Inflammatory macrophage treated with lipopolysaccharide for 1 hour (primary cell): Measurements from ENCODE around the gene EFCAB7.
A peak's percentile ranks its signal among the peaks of the same experiment; 100 is the strongest.

Experiments
- DNase-seq, 2 donors: peaks; one replicate each; pipeline ENCODE4 v3.0.0-alpha.2; 2020 to 2022

Gene EFCAB7, protein sequence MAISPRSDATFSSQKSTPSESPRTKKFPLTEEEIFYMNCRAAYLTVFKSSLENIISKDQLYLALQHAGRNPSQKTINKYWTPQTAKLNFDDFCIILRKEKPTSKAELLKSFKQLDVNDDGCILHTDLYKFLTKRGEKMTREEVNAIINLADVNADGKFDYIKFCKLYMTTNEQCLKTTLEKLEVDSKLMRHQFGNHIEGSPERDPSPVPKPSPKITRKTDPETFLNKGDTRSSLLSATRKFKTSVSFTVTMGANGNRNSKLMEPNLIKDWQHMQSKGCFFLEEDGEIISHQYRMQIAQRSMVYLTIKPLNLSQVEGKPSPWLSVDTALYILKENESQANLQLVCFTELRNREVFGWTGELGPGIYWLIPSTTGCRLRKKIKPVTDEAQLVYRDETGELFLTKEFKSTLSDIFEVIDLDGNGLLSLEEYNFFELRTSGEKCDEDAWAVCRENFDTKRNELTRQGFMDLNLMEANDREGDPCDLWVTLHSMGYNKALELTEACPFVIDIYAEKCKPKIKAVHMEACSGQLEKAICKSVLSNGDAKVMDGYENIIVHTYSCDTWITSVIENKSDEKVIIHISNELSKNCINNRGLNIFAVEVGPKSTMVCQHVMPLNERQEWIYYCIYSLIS

DNA sequence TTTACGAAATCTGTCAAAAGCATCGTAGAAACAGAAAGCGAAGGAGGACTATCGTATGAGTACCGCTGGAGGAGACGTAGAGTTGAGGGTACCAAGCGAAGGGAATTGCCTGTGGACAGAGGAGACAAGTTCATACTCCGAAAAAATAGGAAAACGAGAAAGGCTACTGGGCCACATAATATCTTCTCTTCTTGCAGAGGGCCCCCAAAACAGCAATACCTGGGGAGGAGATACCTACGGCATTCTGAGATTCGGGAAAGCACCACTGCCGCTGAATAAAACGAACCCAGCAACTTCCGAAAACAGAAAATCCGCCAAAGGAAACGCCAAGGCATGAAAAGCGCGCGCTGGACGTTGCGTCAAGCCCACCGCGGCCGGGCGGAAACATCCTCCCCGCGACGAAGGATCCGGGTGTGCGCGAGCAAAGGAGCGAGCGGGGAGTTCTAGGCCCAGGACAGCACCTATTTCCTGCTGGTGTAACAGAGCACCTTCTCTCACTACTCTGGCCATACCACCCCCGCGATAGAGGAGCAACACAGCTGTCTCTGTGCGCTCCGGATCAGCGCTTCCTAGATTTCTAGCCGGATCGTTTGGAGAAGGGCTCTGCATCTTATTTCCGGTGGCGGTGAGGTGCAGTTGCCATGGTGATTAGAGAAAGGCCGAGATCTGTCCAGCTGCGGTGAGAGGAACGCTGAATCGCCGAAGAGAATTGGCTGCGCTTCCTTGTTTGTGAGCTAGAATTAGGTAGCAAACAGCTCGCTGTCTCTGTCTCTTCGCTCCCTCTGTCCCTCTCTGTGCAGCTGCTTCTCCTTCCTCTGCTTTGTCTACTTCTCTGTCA, at the start of gene EFCAB7, which contains the start of gene ITGB3BP:
Gene EFCAB7, plus strand, starts transcription at position 635 of the 838 bp plus-strand sequence. CDS start 2,048 bp downstream, outside the sequence.
Gene ITGB3BP, minus strand, starts transcription at position 335 of the 838 bp plus-strand sequence. Its CDS starts 92 bp downstream, at position 243.
- peak; percentile 86 for DNase-seq

DNA sequence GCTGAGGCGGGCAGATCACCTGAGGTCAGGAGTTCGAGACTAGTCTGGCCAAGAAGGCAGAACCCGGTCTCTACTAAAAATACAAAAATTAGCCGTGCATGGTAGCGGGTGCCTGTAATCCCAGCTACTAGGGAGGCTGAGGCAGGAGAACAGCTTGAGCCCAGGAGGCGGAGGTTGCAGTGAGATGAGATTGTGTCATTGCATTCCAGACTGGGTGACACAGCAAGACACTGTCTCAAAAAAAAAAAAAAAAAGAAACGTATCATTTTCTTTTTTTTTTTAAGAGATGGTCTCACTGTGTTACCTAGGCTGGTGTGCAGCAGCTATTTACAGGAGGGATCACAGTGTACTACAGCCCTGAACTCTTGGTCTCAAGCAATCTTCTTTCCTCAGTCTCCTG, 47.6 kb upstream of the EFCAB7 start:
- no peak for DNase-seq

DNA sequence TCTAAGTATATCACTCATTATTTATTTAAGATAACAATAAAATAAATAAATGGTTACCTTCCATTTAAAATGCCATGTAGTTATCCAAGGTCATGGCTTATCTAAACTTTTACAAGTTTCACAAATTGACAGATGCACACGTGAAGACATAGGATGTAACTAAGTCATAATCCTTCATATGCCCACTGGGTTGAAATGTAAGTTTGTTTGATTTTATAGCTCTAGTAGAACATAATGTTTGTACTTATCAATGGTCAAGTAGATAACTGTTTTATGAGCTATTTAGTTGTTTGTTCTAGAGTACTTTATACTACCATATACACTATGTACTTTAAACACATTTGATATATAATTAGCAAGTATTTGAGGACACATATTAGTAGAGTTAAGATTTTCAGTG, 43.3 kb upstream of the EFCAB7 start:
- no peak for DNase-seq

DNA sequence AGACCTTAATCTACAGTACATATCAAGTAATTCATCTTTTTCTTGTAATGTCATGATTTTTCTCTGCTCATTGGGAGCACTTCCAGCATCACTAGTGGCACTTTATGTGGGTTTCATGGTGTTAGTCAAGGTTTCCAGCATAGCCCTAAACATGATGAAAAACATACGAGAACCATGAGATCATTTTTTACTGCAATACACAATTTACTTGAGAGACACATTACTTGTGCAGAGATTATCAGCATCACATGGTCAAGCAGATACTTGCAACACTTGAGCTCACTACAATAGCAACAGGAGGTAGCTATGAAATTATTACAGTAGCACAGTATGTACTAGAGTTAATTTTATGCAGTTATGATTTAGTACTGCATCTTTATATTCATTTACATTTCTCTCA, 36.7 kb upstream of the EFCAB7 start:
- DNase-seq, result no peak

DNA sequence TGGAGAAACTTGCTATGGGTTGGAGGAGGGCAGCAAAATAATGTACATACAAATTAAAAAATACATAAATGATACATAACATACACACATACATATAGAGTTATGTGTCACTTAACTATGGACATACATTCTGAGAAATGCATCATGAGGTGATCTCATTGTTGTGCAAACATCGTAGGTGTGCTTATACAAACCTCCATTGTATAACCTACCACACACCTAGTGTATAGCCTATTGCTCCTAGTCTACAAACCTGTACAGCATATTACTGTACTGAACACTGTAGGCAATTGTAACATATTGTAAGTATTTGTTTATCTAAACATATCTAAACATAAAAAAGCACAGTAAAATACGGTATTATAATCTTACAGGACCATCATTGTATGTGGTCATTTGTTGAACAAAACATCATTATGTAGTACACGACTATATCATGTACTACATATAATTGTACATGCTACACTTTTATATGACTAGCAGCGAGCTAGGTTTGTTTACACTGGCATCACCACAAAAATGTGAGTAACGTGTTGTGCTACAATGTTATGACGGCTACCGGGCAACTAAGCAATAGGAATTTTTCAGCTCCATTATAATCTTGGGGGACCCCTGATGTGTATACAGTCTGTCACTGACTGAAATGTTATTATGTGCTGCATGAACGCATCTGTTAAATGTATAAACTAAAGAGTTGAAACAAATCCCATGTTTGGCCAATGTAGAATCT, 35.8 kb upstream of the EFCAB7 start:
- no peak for DNase-seq

DNA sequence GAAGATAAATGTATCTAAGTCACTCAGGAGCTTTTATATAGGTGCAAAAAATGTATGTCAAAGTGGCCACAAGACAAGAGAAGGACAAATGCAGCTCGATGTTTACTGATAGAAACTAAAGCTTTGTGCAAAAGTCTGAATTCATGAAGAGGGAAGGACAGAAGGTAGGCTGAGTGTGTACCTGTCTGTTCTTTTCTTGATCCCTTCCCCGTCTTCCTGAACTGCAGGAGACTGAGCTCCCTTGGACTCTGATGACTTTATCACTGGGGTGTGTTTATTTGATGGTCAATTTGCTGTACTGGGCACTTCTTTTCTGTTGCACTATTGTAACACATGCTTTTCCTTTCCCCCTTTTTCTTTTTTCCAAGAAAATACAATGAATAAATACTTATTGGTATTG, 25.7 kb upstream of the EFCAB7 start:
- DNase-seq, result no peak

DNA sequence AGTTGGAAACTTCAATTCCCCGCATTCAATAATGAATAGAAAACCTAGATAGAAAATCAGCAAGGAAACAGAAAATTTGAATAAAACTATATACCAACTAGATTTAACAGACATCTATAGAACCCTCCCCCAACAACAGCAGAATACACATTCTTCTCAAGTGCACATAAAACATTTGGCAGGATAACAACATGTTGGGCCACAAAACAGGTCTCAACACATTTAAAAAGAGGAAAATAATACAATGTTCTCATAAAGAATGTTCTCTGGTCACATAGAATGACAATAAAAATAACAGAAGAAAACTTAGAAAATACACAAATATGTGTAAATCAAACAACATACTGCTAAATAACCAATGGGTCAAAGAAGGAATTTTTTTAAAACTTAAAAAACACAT, 25.2 kb upstream of the EFCAB7 start:
- DNase-seq, result no peak

DNA sequence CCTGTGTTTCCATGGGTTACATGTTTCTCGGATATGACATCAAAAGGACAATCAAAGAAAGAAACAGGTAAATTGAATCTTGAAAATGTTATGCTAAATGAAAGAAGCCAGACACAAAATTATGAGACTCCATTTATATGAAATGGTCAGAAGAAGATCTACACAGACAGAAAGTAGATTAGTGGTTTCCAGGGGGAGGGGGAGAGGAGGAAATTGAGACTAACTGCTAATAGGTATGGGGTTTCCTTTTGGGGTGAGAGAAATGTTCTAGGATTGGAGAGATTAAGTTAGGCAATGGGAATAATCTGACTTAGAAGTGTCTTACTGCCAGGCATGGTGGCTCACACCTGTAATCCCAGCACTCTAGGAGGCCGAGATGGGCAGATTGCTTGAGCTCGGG, 22.1 kb upstream of the EFCAB7 start:
- DNase-seq, result no peak

DNA sequence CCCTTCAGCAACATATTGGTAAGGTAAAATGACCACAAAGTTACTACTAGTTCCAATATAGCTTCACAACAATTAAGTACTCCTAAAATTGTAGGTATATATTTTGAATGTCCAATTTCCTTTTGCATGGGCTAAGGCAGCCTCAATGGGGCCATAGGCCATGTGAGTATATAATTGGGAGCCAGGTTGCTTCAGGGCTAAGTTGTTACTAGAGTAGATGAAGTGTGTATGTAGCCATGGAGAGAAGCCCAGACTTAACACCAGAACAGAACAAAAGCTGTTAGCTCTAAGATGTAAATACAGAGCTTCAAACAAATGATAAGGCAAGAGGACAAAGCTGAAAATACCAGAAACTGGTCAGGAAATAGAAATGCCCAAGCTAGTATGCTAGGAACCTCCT, 16.5 kb upstream of the EFCAB7 start:
- no peak for DNase-seq

DNA sequence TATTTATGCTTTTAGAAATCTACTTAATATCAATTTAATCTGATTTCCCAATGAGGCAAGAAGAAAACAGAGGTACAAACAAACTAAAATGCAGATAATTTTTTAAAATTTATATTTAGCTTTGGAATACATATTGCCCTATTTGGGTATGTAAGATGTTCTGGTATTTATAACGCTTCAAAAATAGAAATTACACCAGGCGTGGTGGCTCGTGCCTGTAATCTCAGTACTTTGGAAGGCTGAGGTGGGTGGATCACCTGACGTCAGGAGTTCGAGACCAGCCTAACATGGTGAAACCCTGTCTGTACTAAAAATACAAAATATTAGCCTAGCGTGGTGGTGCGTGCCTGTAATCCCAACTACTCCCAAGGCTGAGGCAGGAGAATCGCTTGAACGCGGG, 13.6 kb upstream of the EFCAB7 start:
- no peak for DNase-seq

DNA sequence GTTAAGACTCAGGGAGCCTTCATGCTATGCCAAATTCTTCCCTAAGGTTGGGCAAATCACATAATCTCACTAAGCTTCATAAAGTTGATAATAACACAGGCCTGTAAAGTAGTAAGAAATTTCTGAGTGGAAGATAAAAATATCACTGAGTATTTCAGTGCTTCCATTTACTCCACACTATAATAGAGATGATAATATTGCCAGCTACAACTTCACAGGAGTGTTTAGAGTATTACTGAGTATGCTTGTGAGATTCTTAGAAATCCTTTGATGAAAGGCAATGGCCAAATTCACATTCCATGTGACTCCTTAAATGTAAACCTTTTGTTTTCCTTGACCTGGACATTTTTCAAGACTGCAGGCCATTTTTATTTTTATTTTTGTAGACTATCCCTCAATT, 10.7 kb upstream of the EFCAB7 start:
- DNase-seq, result no peak

DNA sequence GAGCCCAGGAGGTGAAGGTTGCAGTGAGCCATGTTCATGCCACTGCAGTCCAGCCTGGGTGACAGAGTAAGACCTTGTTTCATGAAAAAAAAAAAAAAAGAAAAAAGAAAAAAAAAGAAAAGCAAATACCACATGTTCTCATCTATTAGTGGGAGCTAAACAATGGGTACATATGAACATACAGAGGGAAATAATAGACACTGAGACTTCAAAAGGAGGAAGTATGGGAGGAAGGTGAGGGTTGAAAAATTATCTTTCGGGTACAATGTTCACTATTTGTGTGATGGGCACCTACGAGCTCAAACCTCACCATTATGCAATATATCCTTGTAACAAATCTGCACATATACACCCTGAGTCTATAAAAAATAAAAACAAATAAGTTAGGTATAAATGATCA, 6.7 kb upstream of the EFCAB7 start:
- DNase-seq, result no peak

DNA sequence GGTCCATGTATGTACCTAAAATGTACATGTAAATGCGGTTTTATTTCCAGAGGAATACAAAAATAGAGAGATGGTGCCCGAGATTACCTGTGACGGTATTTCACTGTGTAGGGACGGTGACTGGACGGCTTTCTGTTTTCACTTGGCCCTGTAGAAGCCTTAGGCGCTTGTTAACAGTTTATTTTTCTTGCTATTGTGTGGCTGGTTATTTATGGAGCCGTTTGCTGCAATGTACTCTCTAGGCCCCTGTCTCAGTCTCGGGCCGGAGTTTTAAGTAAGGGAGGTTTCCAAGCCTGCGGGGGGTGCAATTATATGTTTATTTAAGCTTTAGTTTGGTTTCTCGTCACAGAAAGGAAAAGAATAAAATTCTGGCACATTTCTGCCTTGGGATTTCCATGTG, 413 bp downstream of the EFCAB7 start:
- no peak for DNase-seq

DNA sequence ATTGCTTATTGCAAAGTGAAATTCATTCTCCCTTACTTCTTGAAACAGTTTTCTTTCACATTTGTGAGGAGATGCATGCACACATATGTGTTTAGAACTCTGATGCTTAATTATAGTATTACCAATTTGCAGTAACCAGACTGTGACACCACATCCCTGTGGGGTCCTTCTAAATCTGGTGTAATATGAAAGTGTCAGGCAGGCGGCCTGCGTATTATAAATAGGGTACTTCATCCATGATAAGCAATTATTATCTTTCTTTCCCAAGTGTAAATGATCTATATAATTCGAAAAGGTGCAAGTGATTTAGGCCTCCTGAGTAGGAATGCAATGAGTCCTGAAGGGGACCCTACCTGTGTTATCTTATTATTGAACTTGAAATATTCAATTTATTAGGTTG, 876 bp downstream of the EFCAB7 start:
- no peak for DNase-seq

DNA sequence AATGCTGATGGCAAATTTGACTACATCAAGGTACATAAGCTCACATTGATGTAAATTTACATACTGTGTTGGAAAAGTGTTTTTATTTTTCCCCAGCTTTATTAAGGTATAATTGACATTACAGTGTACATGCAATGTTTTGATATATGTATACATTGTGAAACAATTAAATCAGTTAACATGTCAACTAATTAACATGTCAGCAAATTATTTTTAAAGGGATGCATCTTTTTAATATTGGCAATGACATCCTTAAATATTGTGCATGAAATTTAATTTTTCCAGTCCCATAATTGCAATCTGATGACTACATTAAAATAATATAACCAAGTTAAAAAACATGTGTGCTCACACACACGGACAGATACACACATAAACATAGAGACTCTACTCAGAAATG, 9.4 kb downstream of the EFCAB7 start:
- no peak for DNase-seq

DNA sequence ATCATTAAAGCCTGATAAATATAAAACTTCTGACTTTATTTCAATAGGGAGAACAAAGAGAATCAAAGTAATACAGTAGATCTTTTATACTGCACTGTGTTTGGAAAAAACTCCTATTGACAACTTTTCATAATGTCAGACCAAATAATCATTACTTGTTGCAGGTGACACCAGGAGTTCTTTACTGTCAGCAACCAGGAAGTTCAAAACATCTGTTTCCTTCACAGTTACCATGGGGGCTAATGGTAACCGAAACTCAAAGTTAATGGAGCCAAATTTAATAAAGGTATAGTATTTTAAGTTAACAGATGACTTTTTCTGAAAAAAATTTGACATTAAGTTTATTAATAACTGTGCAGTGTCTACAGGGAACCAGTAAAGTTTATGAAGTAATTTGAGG, 10.6 kb downstream of the EFCAB7 start:
- DNase-seq, result no peak

DNA sequence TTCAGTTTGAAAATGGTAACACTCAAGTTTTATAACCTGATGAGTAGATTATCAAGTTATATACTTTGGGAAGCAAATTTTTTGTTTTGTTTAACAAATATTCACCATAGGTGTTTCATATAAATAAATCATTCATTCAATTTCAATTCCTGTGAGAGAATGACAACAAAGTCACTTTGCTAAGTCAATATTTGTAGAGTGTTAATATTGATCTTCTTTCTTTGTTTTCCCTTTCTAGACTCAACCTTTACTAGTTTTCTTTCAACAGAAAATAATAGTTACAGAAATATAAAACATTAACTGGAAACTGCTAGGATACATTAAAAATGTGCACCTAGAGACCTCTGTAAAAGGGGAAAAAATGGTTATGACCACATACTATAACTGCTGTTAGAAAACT, 11.1 kb downstream of the EFCAB7 start:
- DNase-seq, result no peak

DNA sequence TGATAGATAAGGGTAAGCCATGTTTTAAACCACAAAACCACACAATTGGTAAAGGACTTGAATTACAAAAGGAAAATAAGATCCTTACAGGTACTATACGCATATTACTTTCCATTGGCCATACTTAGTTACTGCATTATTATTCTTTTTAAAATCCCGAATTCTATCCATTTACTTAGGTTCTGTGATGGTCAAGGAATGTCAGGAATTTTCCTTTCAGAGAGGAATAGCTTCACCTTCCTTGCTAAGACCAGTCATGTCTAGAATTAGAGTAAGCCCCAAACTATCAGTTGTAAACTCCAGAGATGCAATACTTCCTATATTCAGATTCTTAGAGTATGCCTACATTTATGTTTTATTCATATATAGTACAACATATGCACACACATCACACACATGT, 13.7 kb downstream of the EFCAB7 start:
- no peak for DNase-seq

DNA sequence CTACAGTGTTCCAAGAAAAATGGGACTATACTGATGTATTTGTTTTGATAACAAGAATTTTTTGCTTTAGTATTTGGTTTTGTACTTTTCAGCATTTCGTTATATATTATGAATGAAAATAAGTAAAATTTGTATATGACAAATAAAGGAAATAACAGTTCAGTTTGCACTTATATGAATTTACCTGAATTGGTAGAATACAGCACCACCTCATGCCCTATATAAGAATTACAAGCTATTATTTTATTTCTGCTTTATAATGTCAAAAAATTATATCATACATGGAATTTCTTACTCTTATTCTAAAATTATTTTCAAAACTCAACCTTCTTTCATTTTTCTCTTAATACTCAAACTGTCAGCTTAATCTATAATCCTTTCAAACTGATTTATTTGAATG, 14.6 kb downstream of the EFCAB7 start:
- peak in 1 of 2 donors; percentile 42 for DNase-seq

DNA sequence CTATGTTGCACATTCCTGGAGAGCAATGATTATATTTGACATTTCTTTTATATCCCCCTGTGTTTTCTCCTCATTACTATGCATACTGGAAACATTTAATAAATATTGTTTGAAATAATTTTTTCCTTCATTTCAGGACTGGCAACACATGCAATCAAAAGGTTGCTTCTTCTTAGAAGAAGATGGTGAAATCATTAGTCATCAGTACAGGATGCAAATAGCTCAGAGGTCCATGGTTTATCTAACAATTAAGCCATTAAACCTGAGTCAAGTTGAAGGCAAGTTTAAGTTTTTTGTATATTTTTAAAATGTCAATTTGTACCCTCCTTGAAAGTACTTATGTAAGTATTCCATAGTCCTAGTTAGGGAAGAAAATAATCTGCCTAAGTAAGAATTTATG, 22.5 kb downstream of the EFCAB7 start:
- DNase-seq, result no peak

DNA sequence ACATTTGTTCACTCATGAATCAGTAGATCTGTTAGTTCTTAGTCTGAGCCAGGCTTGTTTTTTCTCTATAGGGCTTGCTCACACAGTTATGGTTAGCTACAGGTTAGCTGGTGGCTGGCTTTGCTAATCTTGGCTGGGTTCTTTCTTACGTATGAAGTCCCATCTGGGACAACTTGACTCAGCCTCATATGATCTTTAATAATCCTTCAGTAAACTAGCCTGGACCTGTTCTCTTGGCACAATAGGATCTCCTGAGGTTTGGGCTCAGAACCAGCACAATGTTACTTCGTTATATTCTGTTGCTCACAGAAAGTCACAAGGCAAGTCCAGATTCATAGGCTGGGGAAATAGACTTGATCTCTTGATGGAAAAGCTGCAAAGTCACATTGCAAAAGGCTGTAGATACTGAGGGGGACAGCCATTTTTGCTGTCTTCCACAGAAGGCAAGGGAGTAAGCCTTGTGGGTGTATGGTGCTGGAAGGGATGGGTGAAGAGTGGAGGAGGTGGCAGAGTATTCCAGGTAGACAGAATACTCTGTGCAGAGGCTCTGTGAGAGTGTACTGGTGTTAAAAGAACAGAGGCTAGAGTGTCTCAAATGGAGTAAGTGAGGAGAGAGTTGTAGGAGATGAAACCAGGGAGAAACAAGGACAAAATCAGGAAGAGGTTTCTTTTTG, 24.4 kb downstream of the EFCAB7 start:
- no peak for DNase-seq

DNA sequence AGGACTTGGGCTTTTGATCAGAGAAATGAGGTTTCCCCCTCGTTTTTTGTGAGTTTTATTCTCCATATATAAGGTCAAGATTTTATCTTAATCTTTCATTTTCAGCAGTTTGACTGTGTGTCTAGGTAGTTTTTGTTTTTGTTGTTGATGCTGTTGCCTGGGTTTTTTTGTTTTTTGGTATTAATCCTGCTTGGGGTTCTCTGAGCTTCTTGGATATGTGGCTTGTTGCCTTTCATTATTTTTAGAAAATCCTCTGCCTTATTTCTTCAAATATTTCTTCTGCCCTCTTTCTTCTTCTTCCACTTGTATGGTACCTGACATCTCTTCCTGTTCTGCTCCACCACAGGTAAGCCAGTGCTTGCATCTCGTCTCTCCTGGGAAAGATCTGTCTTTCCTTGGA, 25.0 kb downstream of the EFCAB7 start:
- no peak for DNase-seq
